GM12874 (cell line): ENCODE measurements around the gene BCAS1.

Source experiments
- CTCF ChIP-seq: IDR thresholded peaks from 2 replicates; pipeline ENCODE4 v1.5.1; 2011; ENCODE audit warnings: low read depth, mild to moderate bottlenecking, control low read depth, low read length, moderate library complexity; ENCODE audit not compliant: insufficient read depth

BCAS1 gene

GRCh38 chr20:54100563-54100962, 30.2 kb upstream of the BCAS1 start:
- TF ChIP-seq CTCF, result no peak

- TF ChIP-seq CTCF, result no peak
Measured at GRCh38 chr20:54099894-54100293, 29.5 kb upstream of the BCAS1 start.

- no peak for TF ChIP-seq CTCF
Measured at GRCh38 chr20:54098047-54098446, 27.7 kb upstream of the BCAS1 start.

- no peak for TF ChIP-seq CTCF
Measured at GRCh38 chr20:54097236-54097529, 26.8 kb upstream of the BCAS1 start.

- no peak for TF ChIP-seq CTCF
Measured at GRCh38 chr20:54095824-54096223, 25.4 kb upstream of the BCAS1 start.

GRCh38 chr20:54094268-54094580, 23.8 kb upstream of the BCAS1 start:
- TF ChIP-seq CTCF, result no peak

- no peak for TF ChIP-seq CTCF
Measured at GRCh38 chr20:54093423-54094267, 23.3 kb upstream of the BCAS1 start.

- TF ChIP-seq CTCF, result no peak
Measured at GRCh38 chr20:54092021-54092420, 21.6 kb upstream of the BCAS1 start.
